HCT116 (cell line): ENCODE measurements around the gene F2RL3. TPM values are rescaled to one million over a fixed set of nuclear protein-coding genes. Genes with fewer than 3 reads are reported as not detected.

ENCODE experiments used
- ATAC-seq: fragments of 200-7000 bp; cut with Tn5 transposase; 2 replicates; pipeline ENCODE4 v1.9.1; 2020; ENCODE audit warnings: mild to moderate bottlenecking, moderate library complexity
- BruUV-seq: library from RNA; stranded (reverse); fragments of 400-500 nt; replicated peaks from 2 replicates; lab custom pipeline; 2021; lab: Mats Ljungman, UMichigan
- CTCF ChIA-PET: fragments of 300-600 bp; sonication (Branson Sonifier 250); formaldehyde crosslinking; loops from one replicate; lab custom pipeline; 2021; ENCODE audit warnings: antibody characterized with exemption; lab: Charles Lee
- POLR2A ChIA-PET: fragments of 300-600, 350-600 bp; sonication (Branson Sonifier 250); formaldehyde crosslinking; loops from one replicate; lab custom pipeline; 2021; ENCODE audit warnings: antibody characterized with exemption; lab: Charles Lee
- RAD21 ChIA-PET, 2 experiments: fragments of 300-600 bp; sonication (Branson Sonifier 250); formaldehyde crosslinking; loops; one replicate each; lab custom pipeline; 2023; ENCODE audit warnings: low total read pairs in 2 of 2; ENCODE audit not compliant: uncharacterized antibody in 2 of 2, unreplicated experiment in 2 of 2, low non-redundant PET in 1 of 2; lab: Charles Lee
- DNase-seq: peaks from one replicate; pipeline ENCODE4 v3.0.0-alpha.2; 2010; ENCODE audit warnings: low read depth, low spot score
- H2AFZ ChIP-seq: fragments of 200-600 bp; shearing (Covaris generic), sonication (generic); 2 replicates; pipeline ENCODE4 v1.6.1; 2017; ENCODE audit warnings: low read depth, mixed run types, mixed read lengths, antibody characterized with exemption, low read length; ENCODE audit not compliant: poor library complexity, severe bottlenecking
- H3K27ac ChIP-seq: 2 replicates; pipeline ENCODE4 v1.5.1; 2012; ENCODE audit warnings: low read depth, low read length
- H3K27me3 ChIP-seq: fragments of 200-600 bp; sonication (generic); 2 replicates; pipeline ENCODE4 v1.6.1; 2016; ENCODE audit warnings: mixed run types, low read length, mixed read lengths; ENCODE audit not compliant: insufficient read depth
- H3K36me3 ChIP-seq, 2 experiments: fragments of 200-500 bp in 1 of 2; fragments of 200-600 bp in 1 of 2; sonication (Bioruptor generic) in 1 of 2; sonication (generic) in 1 of 2; 2 replicates each; pipeline versions ENCODE4 v1.5.1 to v1.6.1; 2014 to 2016; ENCODE audit warnings: low read length in 2 of 2, inconsistent platforms in 1 of 2, mixed read lengths in 1 of 2, mixed run types in 1 of 2; ENCODE audit not compliant: insufficient read depth in 2 of 2, control insufficient read depth in 1 of 2
- H3K4me1 ChIP-seq, 2 experiments: fragments of 200-600 bp in 1 of 2; sonication (generic) in 1 of 2; 2 replicates each; pipeline versions ENCODE4 v1.5.1 to v1.6.1; 2012 to 2017; ENCODE audit warnings: low read length in 2 of 2, inconsistent platforms in 1 of 2, mild to moderate bottlenecking in 1 of 2, mixed read lengths in 1 of 2, mixed run types in 1 of 2, moderate library complexity in 1 of 2; ENCODE audit not compliant: insufficient read depth in 2 of 2, control insufficient read depth in 1 of 2
- H3K4me2 ChIP-seq: fragments of 200-600 bp; sonication (generic); 2 replicates; pipeline ENCODE4 v1.6.1; 2017; ENCODE audit warnings: mixed run types, low read length, mixed read lengths
- H3K4me3 ChIP-seq, 2 experiments: fragments of 200-600 bp in 1 of 2; sonication (generic) in 1 of 2; replicated peaks in 1 of 2; 2 replicates each; pipeline ENCODE4 v1.5.1; 2011 to 2016; ENCODE audit warnings: low read length in 2 of 2, control low read depth in 1 of 2, low read depth in 1 of 2, mild to moderate bottlenecking in 1 of 2, mixed read lengths in 1 of 2, mixed run types in 1 of 2
- H3K79me2 ChIP-seq: fragments of 200-600 bp; sonication (generic); 2 replicates; pipeline ENCODE4 v1.6.1; 2017; ENCODE audit warnings: mild to moderate bottlenecking, mixed run types, low read length, moderate library complexity, mixed read lengths; ENCODE audit not compliant: insufficient read depth
- H3K9ac ChIP-seq: fragments of 200-600 bp; sonication (generic); 2 replicates; pipeline ENCODE4 v1.6.1; 2016; ENCODE audit warnings: low read length, mixed read lengths
- H3K9me2 ChIP-seq: fragments of 200-600 bp; sonication (generic), shearing (Covaris generic); 2 replicates; pipeline ENCODE4 v1.6.1; 2017; ENCODE audit warnings: mixed run types, mild to moderate bottlenecking, moderate library complexity; ENCODE audit not compliant: insufficient read depth
- H3K9me3 ChIP-seq, 2 experiments: fragments of 200-500 bp in 1 of 2; fragments of 200-600 bp in 1 of 2; sonication (Bioruptor generic) in 1 of 2; sonication (generic) in 1 of 2; 2 replicates each; pipeline ENCODE4 v1.6.1; 2014 to 2017; ENCODE audit warnings: low read length in 2 of 2, mixed read lengths in 2 of 2, inconsistent platforms in 1 of 2, low read depth in 1 of 2, mild to moderate bottlenecking in 1 of 2, mixed run types in 1 of 2, moderate library complexity in 1 of 2; ENCODE audit not compliant: control insufficient read depth in 1 of 2, insufficient read depth in 1 of 2
- H4K20me1 ChIP-seq: fragments of 200-600 bp; sonication (generic), shearing (Covaris generic); 2 replicates; pipeline ENCODE4 v1.6.1; 2017; ENCODE audit warnings: mixed run types, mild to moderate bottlenecking, moderate library complexity; ENCODE audit not compliant: insufficient read depth
- ATF3 ChIP-seq: IDR thresholded peaks from 2 replicates; pipeline ENCODE4 v1.6.1; 2012
- CBX3 ChIP-seq: IDR thresholded peaks from 2 replicates; pipeline ENCODE4 v1.6.1; 2012; ENCODE audit warnings: low read depth
- CEBPB ChIP-seq: IDR thresholded peaks from 2 replicates; pipeline ENCODE4 v1.6.1; 2012; ENCODE audit warnings: low read depth
- EGR1 ChIP-seq: IDR thresholded peaks from 2 replicates; pipeline ENCODE4 v1.6.1; 2012; ENCODE audit warnings: low read depth
- ELF1 ChIP-seq: IDR thresholded peaks from 2 replicates; pipeline ENCODE4 v1.6.1; 2012; ENCODE audit warnings: low read depth, borderline replicate concordance
- EZH2phosphoT487 ChIP-seq: fragments of 200-600 bp; IDR thresholded peaks from 2 replicates; pipeline ENCODE4 v1.6.1; 2018; ENCODE audit warnings: antibody characterized with exemption, borderline replicate concordance
- FOSL1 ChIP-seq: IDR thresholded peaks from 2 replicates; pipeline ENCODE4 v1.6.1; 2012; ENCODE audit warnings: low read depth
- POLR2A ChIP-seq: IDR thresholded peaks from 2 replicates; pipeline ENCODE4 v1.7.0; 2011; ENCODE audit warnings: borderline replicate concordance; ENCODE audit not compliant: insufficient read depth, insufficient read length; ENCODE audit errors: extremely low read depth
- POLR2AphosphoS5 ChIP-seq: IDR thresholded peaks from 2 replicates; pipeline ENCODE4 v1.6.1; 2011; ENCODE audit warnings: mild to moderate bottlenecking, low read depth, low read length, moderate library complexity
- RAD21 ChIP-seq: IDR thresholded peaks from 2 replicates; pipeline ENCODE4 v1.6.1; 2012; ENCODE audit warnings: low read depth, mild to moderate bottlenecking
- SIN3A ChIP-seq: IDR thresholded peaks from 2 replicates; pipeline ENCODE4 v1.6.1; 2012; ENCODE audit warnings: low read depth
- SP1 ChIP-seq: IDR thresholded peaks from 2 replicates; pipeline ENCODE4 v1.6.1; 2012; ENCODE audit warnings: low read depth
- SRF ChIP-seq: IDR thresholded peaks from 2 replicates; pipeline ENCODE4 v1.6.1; 2012; ENCODE audit warnings: low read depth
- TCF7L2 ChIP-seq: IDR thresholded peaks from 2 replicates; pipeline ENCODE4 v1.7.0; 2011; ENCODE audit warnings: borderline replicate concordance, inconsistent platforms; ENCODE audit not compliant: insufficient read depth, insufficient read length; ENCODE audit errors: extremely low read depth
- YY1 ChIP-seq: IDR thresholded peaks from 2 replicates; pipeline ENCODE4 v1.6.1; 2011; ENCODE audit warnings: low read length, low read depth, moderate library complexity, mild to moderate bottlenecking; ENCODE audit not compliant: insufficient replicate concordance; ENCODE audit errors: extremely low read depth
- ZFX ChIP-seq: fragments of 450-650 bp; IDR thresholded peaks from 2 replicates; pipeline ENCODE4 v1.6.1; 2017
- ZNF274 ChIP-seq: fragments of 200-500 bp; sonication (Bioruptor generic); IDR thresholded peaks from 2 replicates; pipeline ENCODE4 v1.6.1; 2014; ENCODE audit warnings: mild to moderate bottlenecking, low read depth, low read length, inconsistent platforms
- intact Hi-C: fragments of 100-400 bp; cut with micrococcal nuclease; formaldehyde crosslinking; loops from 2 replicates; pipeline ENCODE4 v1.10.0; 2022
- total RNA-seq: library from RNA; stranded (reverse); gene quantifications from one replicate; pipeline ENCODE4 v1.2.1, GENCODE V29; 2021; ENCODE audit not compliant: unreplicated experiment
- TF ChIP-seq, protein P1 (sequence below): IDR thresholded peaks from 2 replicates; pipeline ENCODE4 v1.6.1; 2012
- TF ChIP-seq, protein P2 (sequence below): IDR thresholded peaks from 2 replicates; pipeline ENCODE4 v1.6.1; 2012; ENCODE audit warnings: low read depth

F2RL3 gene
- total RNA-seq, 1 experiment from 2014 or later: 0.10 TPM

- Histone ChIP-seq H3K4me1 (no peaks in the 10 kb centered on the region), H3K9me2 (no peaks in the 10 kb centered on the region), H3K79me2 (peaks cover 8% of the 10 kb centered on the region; the same call in 1 of the 2 replicates), H3K9ac (no peak overlapping the region), H3K4me2 (no peak overlapping the region), H4K20me1 (no peaks in the 10 kb centered on the region), H3K27ac (no peak overlapping the region), H3K27me3 (no peaks in the 10 kb centered on the region), H2AFZ (no peak overlapping the region), H3K4me3 (no peak overlapping the region), H3K9me3 (no peaks in the 10 kb centered on the region), H3K36me3 (peaks cover 41 to 45% of the 10 kb centered on the region in 2 experiments)
- DNase-seq (no peak), ATAC-seq (no peak)
- intact Hi-C loops: no loop called here
- no peak for TF ChIP-seq POLR2AphosphoS5
- TF ChIP-seq SRF: no peak
- TF ChIP-seq, protein P1, sequence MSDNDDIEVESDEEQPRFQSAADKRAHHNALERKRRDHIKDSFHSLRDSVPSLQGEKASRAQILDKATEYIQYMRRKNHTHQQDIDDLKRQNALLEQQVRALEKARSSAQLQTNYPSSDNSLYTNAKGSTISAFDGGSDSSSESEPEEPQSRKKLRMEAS: no peak
- no peak for TF ChIP-seq ZNF274
- no peak for TF ChIP-seq ELF1
- TF ChIP-seq EZH2phosphoT487: no peak
- no peak for TF ChIP-seq YY1
- no peak for TF ChIP-seq SIN3A
- TF ChIP-seq ATF3: no peak
- TF ChIP-seq POLR2A: no peak
- TF ChIP-seq ZFX: no peak
- TF ChIP-seq CBX3: no peak
- TF ChIP-seq TCF7L2: no peak
- no peak for TF ChIP-seq CEBPB
- TF ChIP-seq FOSL1: no peak
- TF ChIP-seq SP1: no peak
- no peak for TF ChIP-seq EGR1
- no peak for TF ChIP-seq RAD21
- TF ChIP-seq, protein P2, sequence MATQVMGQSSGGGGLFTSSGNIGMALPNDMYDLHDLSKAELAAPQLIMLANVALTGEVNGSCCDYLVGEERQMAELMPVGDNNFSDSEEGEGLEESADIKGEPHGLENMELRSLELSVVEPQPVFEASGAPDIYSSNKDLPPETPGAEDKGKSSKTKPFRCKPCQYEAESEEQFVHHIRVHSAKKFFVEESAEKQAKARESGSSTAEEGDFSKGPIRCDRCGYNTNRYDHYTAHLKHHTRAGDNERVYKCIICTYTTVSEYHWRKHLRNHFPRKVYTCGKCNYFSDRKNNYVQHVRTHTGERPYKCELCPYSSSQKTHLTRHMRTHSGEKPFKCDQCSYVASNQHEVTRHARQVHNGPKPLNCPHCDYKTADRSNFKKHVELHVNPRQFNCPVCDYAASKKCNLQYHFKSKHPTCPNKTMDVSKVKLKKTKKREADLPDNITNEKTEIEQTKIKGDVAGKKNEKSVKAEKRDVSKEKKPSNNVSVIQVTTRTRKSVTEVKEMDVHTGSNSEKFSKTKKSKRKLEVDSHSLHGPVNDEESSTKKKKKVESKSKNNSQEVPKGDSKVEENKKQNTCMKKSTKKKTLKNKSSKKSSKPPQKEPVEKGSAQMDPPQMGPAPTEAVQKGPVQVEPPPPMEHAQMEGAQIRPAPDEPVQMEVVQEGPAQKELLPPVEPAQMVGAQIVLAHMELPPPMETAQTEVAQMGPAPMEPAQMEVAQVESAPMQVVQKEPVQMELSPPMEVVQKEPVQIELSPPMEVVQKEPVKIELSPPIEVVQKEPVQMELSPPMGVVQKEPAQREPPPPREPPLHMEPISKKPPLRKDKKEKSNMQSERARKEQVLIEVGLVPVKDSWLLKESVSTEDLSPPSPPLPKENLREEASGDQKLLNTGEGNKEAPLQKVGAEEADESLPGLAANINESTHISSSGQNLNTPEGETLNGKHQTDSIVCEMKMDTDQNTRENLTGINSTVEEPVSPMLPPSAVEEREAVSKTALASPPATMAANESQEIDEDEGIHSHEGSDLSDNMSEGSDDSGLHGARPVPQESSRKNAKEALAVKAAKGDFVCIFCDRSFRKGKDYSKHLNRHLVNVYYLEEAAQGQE: no peak
- CTCF ChIA-PET: no interaction called here
- BruUV-seq: no TSS peak
- RAD21 ChIA-PET: no interaction called here
- POLR2A ChIA-PET: no interaction called here
Observed at GRCh38 chr19:16846901-16847300, 41.9 kb upstream of the F2RL3 start.
